HepG2 (cell line): ENCODE results near the gene CCDC57. TPM values are rescaled to one million over a fixed set of nuclear protein-coding genes. Genes with fewer than 3 reads are reported as not detected.

Experiments used
- ARID4A ChIP-seq: sonication (generic); formaldehyde crosslinking; IDR thresholded peaks from 2 replicates; pipeline ENCODE4 v1.5.0; 2020; ENCODE audit warnings: mild to moderate bottlenecking, missing genetic modification reagents, borderline replicate concordance
- ATF7 ChIP-seq, 2 experiments: fragments of 450-650 bp in 1 of 2; sonication (generic) in 1 of 2; formaldehyde crosslinking in 1 of 2; IDR thresholded peaks; 2 replicates each; pipeline versions ENCODE4 v1.4.0 to v1.6.1; 2016 to 2020; ENCODE audit warnings: antibody characterized with exemption in 1 of 2, mild to moderate bottlenecking in 1 of 2, missing genetic modification reagents in 1 of 2
- BRF2 ChIP-seq: sonication (generic); formaldehyde crosslinking; IDR thresholded peaks from 2 replicates; pipeline ENCODE4 v1.8.1; 2022; ENCODE audit warnings: mild to moderate bottlenecking, missing genetic modification reagents
- CBFB ChIP-seq: sonication (generic); formaldehyde crosslinking; IDR thresholded peaks from 2 replicates; pipeline ENCODE4 v1.4.0; 2020; ENCODE audit warnings: missing genetic modification reagents
- HNRNPUL1 ChIP-seq: fragments of 200-400 bp; formaldehyde crosslinking; IDR thresholded peaks from 2 replicates; pipeline ENCODE4 v1.6.1; 2017; ENCODE audit warnings: low read depth, mild to moderate bottlenecking, low read length, moderate library complexity
- KDM1A ChIP-seq: IDR thresholded peaks from 2 replicates; pipeline ENCODE4 v1.6.1; 2016; ENCODE audit warnings: missing compliant biosample characterization
- KMT2B ChIP-seq: IDR thresholded peaks from 2 replicates; pipeline ENCODE4 v1.6.1; 2016; ENCODE audit warnings: missing genetic modification reagents, missing compliant biosample characterization
- NFIC ChIP-seq: IDR thresholded peaks from 2 replicates; pipeline ENCODE4 v1.6.1; 2012; ENCODE audit warnings: mild to moderate bottlenecking, low read length, inconsistent platforms
- NR3C1 ChIP-seq: sonication (generic); formaldehyde crosslinking; IDR thresholded peaks from 2 replicates; pipeline ENCODE4 v1.4.0; 2020; ENCODE audit warnings: missing genetic modification reagents
- SMAD1 ChIP-seq: sonication (generic); formaldehyde crosslinking; IDR thresholded peaks from 2 replicates; pipeline ENCODE4 v1.4.0; 2020; ENCODE audit warnings: missing genetic modification reagents, low read depth, mild to moderate bottlenecking, borderline replicate concordance
- SMARCE1 ChIP-seq: fragments of 450-650 bp; IDR thresholded peaks from 2 replicates; pipeline ENCODE4 v1.6.1; 2017; ENCODE audit warnings: borderline replicate concordance
- SRSF4 ChIP-seq: fragments of 200-400 bp; formaldehyde crosslinking; IDR thresholded peaks from one replicate; pipeline ENCODE4 v1.6.1; 2018; ENCODE audit warnings: mild to moderate bottlenecking, low read depth, low read length, moderate library complexity; ENCODE audit not compliant: poor library complexity, severe bottlenecking
- TBP ChIP-seq: sonication (generic); formaldehyde crosslinking; IDR thresholded peaks from 2 replicates; pipeline ENCODE4 v1.5.0; 2020; ENCODE audit warnings: missing genetic modification reagents
- TFE3 ChIP-seq: IDR thresholded peaks from 2 replicates; pipeline ENCODE4 v1.6.1; 2016
- ZNF12 ChIP-seq: sonication (generic); formaldehyde crosslinking; IDR thresholded peaks from 2 replicates; pipeline ENCODE4 v1.5.0; 2020; ENCODE audit warnings: missing genetic modification reagents
- ZNF180 ChIP-seq: sonication (generic); formaldehyde crosslinking; IDR thresholded peaks from 2 replicates; pipeline ENCODE4 v1.4.0; 2020; ENCODE audit warnings: low read depth, missing genetic modification reagents, borderline replicate concordance
- ZNF225 ChIP-seq: sonication (generic); formaldehyde crosslinking; IDR thresholded peaks from 2 replicates; pipeline ENCODE4 v1.4.0; 2020; ENCODE audit warnings: mild to moderate bottlenecking, missing genetic modification reagents
- ZNF564 ChIP-seq: sonication (generic); formaldehyde crosslinking; IDR thresholded peaks from 2 replicates; pipeline ENCODE4 v1.8.1; 2023; ENCODE audit warnings: mild to moderate bottlenecking, missing genetic modification reagents
- ZNF652 ChIP-seq: IDR thresholded peaks from 2 replicates; pipeline ENCODE4 v1.6.1; 2016; ENCODE audit warnings: low read depth, borderline replicate concordance
- ZNF720 ChIP-seq: sonication (generic); formaldehyde crosslinking; IDR thresholded peaks from 2 replicates; pipeline ENCODE4 v1.4.0; 2020; ENCODE audit warnings: missing genetic modification reagents
- ZNF800 ChIP-seq: sonication (generic); formaldehyde crosslinking; IDR thresholded peaks from 2 replicates; pipeline ENCODE4 v1.4.0; 2020; ENCODE audit warnings: missing genetic modification reagents
- ZNF879 ChIP-seq: sonication (generic); formaldehyde crosslinking; IDR thresholded peaks from 2 replicates; pipeline ENCODE4 v1.8.1; 2023; ENCODE audit warnings: missing genetic modification reagents
- polyA plus RNA-seq, 8 experiments: library from polyadenylated mRNA; depleted of rRNA in 3 of 8; stranded (reverse) in 7 of 8; unstranded in 1 of 8; fragments of >200 nt; fragmentation: Illumina TruSeq in 4 of 8; extraction: Trizol in 4 of 8; gene quantifications; 2 replicates each; pipeline versions ENCODE4 v1.2.1 to v1.2.3, GENCODE V29; 2011 to 2016; ENCODE audit warnings: low read depth in 4 of 8, missing spikeins in 1 of 8, mixed read lengths in 1 of 8; ENCODE audit not compliant: insufficient read depth in 1 of 8
- total RNA-seq, 5 experiments: library from RNA; depleted of rRNA; stranded (reverse); fragments of >200 nt; fragmentation: Illumina TruSeq; extraction: Trizol; gene quantifications; 2 replicates each; pipeline ENCODE4 v1.2.3, GENCODE V29; 2016; ENCODE audit warnings: low read depth in 1 of 5

Gene CCDC57
- total and polyA plus RNA-seq, 2 of the 13 experiments (the other 11 are each of a cell fraction or from before 2014, with no cell fraction given) = 59.3 to 59.9 TPM

- TF ChIP-seq NFIC (no peak), ZNF879 (CRISPR knock-in tag) (peak; percentile 28; the same call in 1 of the 2 replicates), SMARCE1 (no peak), KDM1A (CRISPR knock-in tag) (no peak), TFE3 (CRISPR knock-in tag) (no peak), ARID4A (peak; percentile 65; the same call in 1 of the 2 replicates), SMAD1 (CRISPR knock-in tag) (no peak; the same call in 1 of the 2 replicates), NR3C1 (CRISPR knock-in tag) (no peak), ZNF652 (CRISPR knock-in tag) (no peak), KMT2B (CRISPR knock-in tag) (no peak), ZNF720 (no peak), ZNF225 (CRISPR knock-in tag) (no peak; the same call in 1 of the 2 replicates), CBFB (CRISPR knock-in tag) (peak; percentile 20; the same call in 1 of the 2 replicates), HNRNPUL1 (no peak), ATF7 (IDR thresholded peaks at IDR 0.05) (no peak), ATF7 (CRISPR knock-in tag; IDR thresholded peaks at IDR 0.05) (no peak), BRF2 (CRISPR knock-in tag) (no peak), ZNF800 (CRISPR knock-in tag) (no peak), ZNF564 (CRISPR knock-in tag) (peak; percentile 62; the same call in 1 of the 2 replicates), ZNF12 (no peak), SRSF4 (peak; percentile 21), ZNF180 (CRISPR knock-in tag) (0 out of 2 replicates have a peak, but pooled peaks have one; percentile 75), TBP (CRISPR knock-in tag) (no peak)
Measured at GRCh38 chr17:82097184-82097918, 115.3 kb downstream of the CCDC57 start (continued).
